Heart right ventricle (tissue), 16 donors: ENCODE results near the gene RNF225. TPM values are rescaled to one million over a fixed set of nuclear protein-coding genes. Genes with fewer than 3 reads are reported as not detected.

Experiments used
- ATAC-seq, 8 donors: fragments of 200-7000 bp; cut with Tn5 transposase; one replicate each; pipeline ENCODE4 v1.9.1; 2020; ENCODE audit warnings: mild to moderate bottlenecking in 8 of 8, moderate library complexity in 8 of 8, moderate number of reproducible peaks in 1 of 8
- DNase-seq, 2 donors: peaks; one replicate each; pipeline ENCODE4 v3.0.0-alpha.2; 2020
- H3K27ac ChIP-seq, 10 donors: fragments of 200-600 bp; sonication (generic) in 2 of 10; one replicate each; pipeline versions ENCODE4 v1.5.0 to v1.8.0; 2020 to 2022; ENCODE audit warnings: mild to moderate bottlenecking in 3 of 10
- H3K27me3 ChIP-seq, 7 donors: fragments of 200-600 bp; one replicate each; pipeline ENCODE4 v1.8.0; 2021 to 2022; ENCODE audit warnings: mild to moderate bottlenecking in 2 of 7
- H3K36me3 ChIP-seq, 9 donors: fragments of 200-600 bp; sonication (generic) in 1 of 9; one replicate each; pipeline versions ENCODE4 v1.5.0 to v1.8.0; 2020 to 2022; ENCODE audit warnings: mild to moderate bottlenecking in 2 of 9
- H3K4me1 ChIP-seq, 9 donors: fragments of 200-600 bp; sonication (generic) in 1 of 9; one replicate each; pipeline versions ENCODE4 v1.5.0 to v1.8.0; 2020 to 2022; ENCODE audit warnings: mild to moderate bottlenecking in 4 of 9
- H3K4me3 ChIP-seq, 10 donors: fragments of 200-600 bp; sonication (generic) in 2 of 10; one replicate each; pipeline versions ENCODE4 v1.5.0 to v1.8.0; 2020 to 2022; ENCODE audit warnings: mild to moderate bottlenecking in 7 of 10, moderate library complexity in 2 of 10
- H3K9me3 ChIP-seq, 11 donors: fragments of 200-600 bp in 10 of 11; sonication (generic) in 2 of 11; one replicate each; pipeline versions ENCODE4 v1.5.0 to v1.8.0; 2013 to 2022; ENCODE audit warnings: mild to moderate bottlenecking in 2 of 11, control low read depth in 1 of 11, moderate library complexity in 1 of 11
- CTCF ChIP-seq, 9 donors: fragments of 200-600 bp; sonication (generic) in 2 of 9; IDR thresholded peaks; one replicate each; pipeline versions ENCODE4 v1.5.0 to v1.8.0; 2021 to 2022; ENCODE audit warnings: antibody characterized with exemption in 9 of 9, mild to moderate bottlenecking in 5 of 9, moderate library complexity in 1 of 9
- WGBS, 2 donors: extraction: QIAGEN DNeasy Blood & Tissue Kit; methylation state at CpG; one replicate each; pipeline ENCODE4 v1.1.7; 2013; ENCODE audit warnings: inconsistent platforms in 1 of 2; 5-methylcytosine and 5-hydroxymethylcytosine counted together
- intact Hi-C, 10 donors: fragments of 100-400 bp; cut with DNase I; formaldehyde crosslinking; loops; one replicate each; pipeline versions ENCODE4 v1.11.1 to v1.14.2; 2022
- polyA plus RNA-seq, 2 donors: library from polyadenylated mRNA; stranded (reverse); fragments of 200-250 nt; gene quantifications; one replicate each; pipeline ENCODE4 v1.2.3, GENCODE V29; 2013
- total RNA-seq, 10 donors: library from RNA; stranded (reverse); fragmentation: NEBNext Ultra II Directional in 3 of 10; extraction: Animal tissue kit (Norgen Biotek cat#: 25700) in 3 of 10; gene quantifications; one replicate each; pipeline versions ENCODE4 v1.2.1 to v1.2.4, GENCODE V29; 2021 to 2023
- donor health status: Arrhythmogenic right ventricular cardiomyopathy.
- donor health status: ischemic (EF 13 %, LVEDD 7.1; RV severe dilation, severe dysfunction).
- donor health status: healthy with polysubstance abuse.
- donor health status: DM: no; HTN: yes; CAD: no.
- donor health status: DM: no; HTN: no; CAD: no.
- donor health status: ischemic (EF 25% LVEDD 6.9; RV normal size, moderate dysfunction).
- donor health status: ischemic (EF 25% LVEDD 5.7; RV mildly dilated, moderate dysfunction).
- donor health status: healthy.
- donor health status: DM: yes; HTN: yes; CAD: no.
- donor health status: Ischemic cardiomyopathy.
- donor health status: ischemic (EF 35%, LVEDD 5.7; RV mildly dilated, moderate dysfunction).
- donor health status: nonischemic (EF 11% LVEDD 7.7; RV severe dilation, severe dysfunction).
- donor health status: DM: yes; HTN: yes; CAD: no.
- donor health status: PGD.
- donor health status: ischemic (EF 29% LVEDD 5.4; RV normal size, mild dysfunction).
- donor health status: nonischemic (EF 23%, LVEDD 6.1; RV moderate dilation, normal function).

Gene RNF225
- total and polyA plus RNA-seq, 12 donors = not detected

- ATAC-seq (no peak), DNase-seq (no peak)
- peaks cover 0 to 30% (median 23%) of the 10 kb centered on the region in 7 donors for H3K27me3 ChIP-seq
- no peak overlapping the region for H3K4me3 ChIP-seq
- no peak overlapping the region for H3K27ac ChIP-seq
- peaks cover 0 to 73% (median 42%) of the 10 kb centered on the region in 9 donors for H3K36me3 ChIP-seq
- TF ChIP-seq CTCF (IDR thresholded peaks at IDR 0.05) = no peak
- intact Hi-C loops = no loop called here
- 92 to 95% methylated on average over 26 of the region's 26 CpGs for WGBS, 2 donors
- H3K4me1 ChIP-seq = peaks cover 1 to 31% (median 10%) of the 10 kb centered on the region in 9 donors
- no peaks in the 10 kb centered on the region for H3K9me3 ChIP-seq
Observed at GRCh38 chr19:58392945-58393724, 2.3 kb upstream of the RNF225 start.

GRCh38 chr19:58393725-58394033 lies 1.8 kb upstream of the RNF225 start:
- peaks cover 0 to 31% (median 23%) of the 10 kb centered on the region in 7 donors for H3K27me3 ChIP-seq
- 87 to 88% methylated on average over 4 of the region's 4 CpGs for WGBS, 2 donors
- H3K27ac ChIP-seq = no peak overlapping the region
- no peak for TF ChIP-seq CTCF (IDR thresholded peaks at IDR 0.05)
- no peak for ATAC-seq
- no peak overlapping the region for H3K4me3 ChIP-seq
- intact Hi-C loops = no loop called here
- no peaks in the 10 kb centered on the region for H3K9me3 ChIP-seq
- H3K4me1 ChIP-seq = peaks cover 0 to 26% (median 5%) of the 10 kb centered on the region in 9 donors
- DNase-seq = no peak
- peaks cover 0 to 68% (median 42%) of the 10 kb centered on the region in 9 donors for H3K36me3 ChIP-seq

- H3K9me3 ChIP-seq = no peaks in the 10 kb centered on the region
- no peak overlapping the region for H3K27ac ChIP-seq
- peaks cover 0 to 19% (median 4%) of the 10 kb centered on the region in 9 donors for H3K4me1 ChIP-seq
- intact Hi-C loops = no loop called here
- H3K4me3 ChIP-seq = no peak overlapping the region
- peaks cover 0 to 56% (median 42%) of the 10 kb centered on the region in 9 donors for H3K36me3 ChIP-seq
- 67 to 70% methylated on average over 3 of the region's 3 CpGs for whole genome bisulfite sequencing, 2 donors
- no peak for DNase-seq
- peaks cover 0 to 31% (median 23%) of the 10 kb centered on the region in 7 donors for H3K27me3 ChIP-seq
- TF ChIP-seq CTCF (IDR thresholded peaks at IDR 0.05) = no peak
- peak in 2 of 8 donors; percentile 3 to 6 for ATAC-seq
Observed at GRCh38 chr19:58394821-58395219, 636 bp upstream of the RNF225 start.

- ATAC-seq (no peak), DNase-seq (no peak)
- 2 to 3% methylated on average over 33 to 75 of the region's 75 CpGs for WGBS, 2 donors
- intact Hi-C loops = no loop called here
- Histone ChIP-seq H3K4me1 (peaks cover 7 to 18% (median 11%) of the 10 kb centered on the region in 9 donors), H3K9me3 (no peaks in the 10 kb centered on the region), H3K27ac (peak overlapping the region in 1 of 10 donors; percentile 52), H3K27me3 (peaks cover 0 to 31% (median 23%) of the 10 kb centered on the region in 7 donors), H3K4me3 (peak overlapping the region in 2 of 10 donors; percentile 10 to 51), H3K36me3 (peaks cover 0 to 43% (median 31%) of the 10 kb centered on the region in 9 donors)
- no peak for TF ChIP-seq CTCF (IDR thresholded peaks at IDR 0.05)
Observed at GRCh38 chr19:58395979-58396627, 647 bp downstream of the RNF225 start.
